ENCODE data around the gene CYP24A1. TPM values are rescaled to one million over a fixed set of nuclear protein-coding genes. Genes with fewer than 3 reads are reported as not detected.

CYP24A1 gene
- total RNA-seq, 1 experiment from 2014 or later: 39.6 TPM

DNA sequence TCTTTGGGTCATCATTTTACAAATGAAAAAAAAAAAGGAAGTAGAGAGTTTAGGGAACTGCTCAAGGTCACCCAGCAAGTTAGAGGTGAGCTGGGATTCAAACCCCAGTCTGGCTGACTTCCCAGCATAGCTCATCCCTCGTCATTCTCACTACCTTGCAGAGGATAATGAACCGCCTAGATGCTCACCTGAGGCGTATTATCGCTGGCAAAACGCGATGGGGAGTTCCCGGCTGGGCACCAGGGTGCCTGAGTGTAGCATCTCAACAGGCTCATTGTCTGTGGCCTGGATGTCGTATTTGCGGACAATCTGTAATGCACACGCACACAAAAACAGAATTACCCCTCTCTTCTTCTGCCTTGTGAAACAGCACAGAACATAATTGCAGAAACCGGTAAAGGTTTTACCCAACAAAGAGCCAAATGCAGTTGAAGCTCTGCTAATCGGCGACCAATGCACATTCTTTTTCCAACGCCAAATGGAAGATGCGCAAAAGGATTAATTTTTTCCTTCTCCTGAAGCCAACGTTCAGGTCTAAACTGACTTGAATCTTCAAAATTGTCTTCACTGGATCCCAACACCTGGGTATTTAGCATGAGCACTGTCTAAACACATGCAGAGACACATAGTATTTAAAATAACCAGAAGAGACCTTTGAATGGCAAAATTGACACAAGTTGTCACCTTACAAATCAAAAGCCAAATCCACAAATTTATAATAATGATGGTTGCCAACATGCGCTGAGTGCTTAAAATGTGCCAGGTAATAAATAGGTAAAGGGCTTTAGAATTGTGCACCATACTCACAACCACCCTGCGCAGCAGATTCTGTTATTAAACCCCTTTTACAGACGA, 16.6 kb downstream of the CYP24A1 start:
- no peak for DNase-seq (ENCODE audit: low read depth)

DNA sequence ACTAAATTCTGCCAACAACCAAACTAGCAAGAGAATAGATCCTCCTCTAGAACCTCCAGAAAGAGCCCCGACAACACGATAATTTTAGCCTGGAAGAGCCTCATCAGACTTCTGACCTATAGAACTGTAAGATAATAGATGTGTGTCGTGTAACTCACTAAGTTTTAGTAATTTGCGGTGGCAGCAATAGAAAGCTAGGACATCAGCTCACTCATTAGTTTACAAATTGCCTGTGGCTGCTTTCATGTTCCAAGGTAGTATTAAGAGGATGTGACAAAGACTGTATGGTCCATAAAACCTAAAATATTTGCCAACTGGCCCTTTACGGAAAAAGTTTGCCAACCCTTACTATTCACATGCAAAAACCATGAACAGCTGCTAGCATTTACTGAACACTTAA, 17.3 kb downstream of the CYP24A1 start:
- no peak for DNase-seq (ENCODE audit: low read depth)

DNA sequence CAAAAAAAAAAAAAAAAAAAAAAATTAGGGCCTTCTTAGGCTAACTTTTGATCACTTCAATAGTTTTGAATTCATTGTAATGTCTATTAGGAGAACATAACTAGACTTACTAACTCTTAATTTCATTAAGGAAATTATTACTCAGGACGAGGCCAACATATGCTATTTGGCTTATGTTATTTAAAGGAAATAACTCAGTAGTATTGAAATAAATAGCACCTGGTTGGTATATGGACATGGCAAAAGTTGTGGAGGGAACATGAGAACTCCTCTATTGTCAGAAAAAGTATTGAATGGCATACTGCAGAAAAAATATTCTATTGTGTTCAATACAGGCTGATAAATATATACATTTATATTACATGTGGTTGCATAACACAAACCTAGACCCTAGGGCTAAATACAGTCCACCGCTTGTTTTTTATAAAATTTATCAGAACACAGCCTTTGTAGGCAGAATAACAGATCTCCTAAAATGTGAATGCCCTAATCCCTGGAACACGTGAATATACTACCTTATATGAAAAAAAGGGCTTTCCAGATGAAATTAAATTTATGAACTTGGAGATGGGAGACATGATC, 18.0 kb downstream of the CYP24A1 start:
- no peak for DNase-seq (ENCODE audit: low read depth)

DNA sequence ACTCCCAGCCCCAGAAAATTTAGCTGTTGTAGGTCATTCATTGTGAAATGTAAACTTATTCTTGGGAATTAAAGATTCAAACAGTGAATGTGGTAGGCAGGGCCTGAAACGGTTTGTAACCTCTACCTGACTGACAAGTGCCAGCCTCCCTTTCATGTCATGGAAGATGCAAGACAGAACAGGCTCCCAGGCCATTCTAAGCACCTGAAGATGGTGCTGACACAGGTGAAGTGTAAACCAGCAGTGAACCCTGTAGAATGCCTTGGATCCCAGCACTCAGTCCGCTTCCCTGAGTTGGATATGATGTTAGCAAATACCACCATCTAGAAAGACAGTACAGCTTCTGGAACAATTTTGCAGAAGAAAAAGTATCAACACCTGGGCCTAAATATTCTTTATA, 19.3 kb downstream of the CYP24A1 start:
- no peak for DNase-seq (ENCODE audit: low read depth)

DNA sequence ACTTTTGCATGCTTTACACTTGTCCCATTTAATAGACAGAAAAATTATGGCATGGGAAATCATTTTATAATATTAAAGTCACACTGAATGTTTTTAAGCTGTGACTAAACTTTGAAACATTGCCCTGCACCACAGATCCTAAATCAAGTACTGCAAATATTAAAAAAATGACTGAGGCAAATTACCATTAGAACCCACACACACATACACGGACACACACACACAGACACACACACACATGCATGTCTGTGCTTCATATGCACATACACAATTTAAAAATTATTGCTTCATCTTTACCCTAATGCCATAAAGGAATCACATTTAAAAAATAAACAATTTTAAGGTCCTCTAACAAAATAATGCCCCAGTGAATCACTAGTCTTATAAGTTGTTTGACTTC, 19.9 kb downstream of the CYP24A1 start:
- DNase-seq (ENCODE audit: low read depth): no peak

DNA sequence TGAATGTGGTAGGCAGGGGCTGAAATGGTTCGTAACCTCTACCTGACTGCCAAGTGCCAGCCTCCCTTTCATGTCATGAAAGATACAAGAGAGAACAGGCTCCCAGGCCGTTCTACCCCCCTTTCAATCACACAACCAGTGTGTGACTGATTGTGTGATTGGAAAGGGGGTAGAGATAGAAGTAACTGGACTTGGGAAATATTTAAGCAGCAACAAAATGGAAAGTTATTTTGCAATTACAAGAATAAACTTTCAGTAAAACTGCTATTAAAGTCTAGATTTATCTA, 20.8 kb downstream of the CYP24A1 start:
- no peak for DNase-seq (ENCODE audit: low read depth)

DNA sequence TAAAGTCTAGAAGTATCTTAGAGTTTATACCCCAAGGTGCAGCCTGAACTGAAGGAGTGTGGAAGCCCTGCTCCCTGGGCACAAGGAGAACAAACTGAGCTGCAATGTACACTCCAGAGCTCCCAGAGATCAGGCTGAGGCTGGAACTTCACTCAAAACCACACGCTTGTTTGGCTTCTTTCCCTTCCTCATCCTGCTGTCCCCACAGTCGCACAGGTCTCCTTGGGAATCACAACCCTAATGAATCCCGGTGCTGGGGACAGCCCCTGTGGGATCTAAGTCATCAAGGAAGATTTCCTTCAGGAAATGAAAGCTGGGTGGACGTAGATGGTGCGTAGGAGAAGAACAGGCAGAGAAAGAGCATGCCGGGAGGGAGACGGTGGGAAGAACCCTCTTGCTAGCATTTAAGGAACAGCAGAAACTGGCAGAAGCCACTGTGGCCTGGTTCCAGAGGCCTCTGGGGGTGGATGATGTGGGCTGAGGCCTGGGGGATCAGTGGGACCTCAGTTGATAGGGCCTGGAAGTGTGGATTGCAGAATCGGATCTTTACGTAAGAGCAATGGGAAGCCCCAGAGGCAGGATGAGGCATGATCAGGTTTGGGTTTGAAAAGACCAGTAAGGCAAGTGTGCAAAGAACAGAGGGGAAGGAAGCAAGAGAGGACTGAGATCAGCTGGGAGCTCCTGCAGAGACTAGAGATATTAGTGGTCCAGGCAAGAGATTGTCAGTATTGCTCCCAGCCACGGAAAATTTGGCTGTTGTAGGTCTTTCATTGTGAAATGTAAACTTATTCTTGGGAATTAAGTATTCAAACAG, 21.4 kb downstream of the CYP24A1 start:
- DNase-seq (ENCODE audit: low read depth): no peak

DNA sequence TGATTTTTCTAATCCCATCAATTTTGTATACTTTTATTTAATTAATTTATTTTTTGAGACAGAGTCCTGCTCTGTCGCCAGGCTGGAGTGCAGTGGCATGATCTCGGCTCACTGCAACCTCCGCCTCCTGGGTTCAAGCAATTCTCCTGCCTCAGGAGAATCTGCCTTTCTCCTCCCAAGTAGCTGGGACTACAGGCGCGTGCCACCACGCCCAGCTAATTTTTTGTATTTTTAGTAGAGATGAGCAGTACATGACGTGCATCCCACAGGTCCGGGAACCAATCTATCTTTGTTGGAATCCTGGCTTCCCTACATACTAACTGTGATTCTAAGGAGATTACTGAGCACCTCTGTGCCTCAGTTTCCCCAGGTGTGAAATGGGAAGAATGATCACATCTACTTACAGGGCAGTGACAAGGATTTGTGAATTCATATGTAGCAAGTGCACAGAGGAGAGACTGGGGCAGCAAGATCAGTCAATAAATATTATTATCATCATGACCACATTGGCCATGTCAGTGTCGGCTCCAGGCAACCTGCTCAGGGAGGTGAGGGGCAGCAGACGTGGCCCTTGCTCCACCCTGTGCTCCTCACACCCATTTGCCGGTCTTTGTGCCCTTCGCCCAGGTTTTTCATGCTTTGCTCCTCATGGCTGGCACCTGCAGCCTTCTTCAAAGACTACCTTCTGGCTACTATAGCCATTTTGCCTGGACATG, 22.1 kb downstream of the CYP24A1 start:
- no peak for DNase-seq (ENCODE audit: low read depth)

DNA sequence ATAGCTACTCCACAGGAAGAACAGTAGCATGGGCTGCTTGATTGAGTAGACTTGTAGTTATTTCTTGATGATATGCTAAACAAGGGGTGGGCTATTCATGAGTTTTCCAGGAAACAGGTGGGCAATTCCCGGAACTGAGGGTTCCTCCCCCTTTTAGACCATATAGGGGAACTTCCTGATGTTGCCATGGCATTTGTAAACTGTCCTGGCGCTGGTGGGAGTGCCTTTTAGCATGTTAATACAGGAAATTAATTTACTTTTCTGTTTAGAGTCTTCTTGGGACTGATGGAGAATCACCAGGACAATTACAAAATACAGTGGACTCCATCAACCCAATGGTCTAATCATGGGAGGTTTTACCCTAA, 22.7 kb downstream of the CYP24A1 start:
- DNase-seq (ENCODE audit: low read depth): no peak

DNA sequence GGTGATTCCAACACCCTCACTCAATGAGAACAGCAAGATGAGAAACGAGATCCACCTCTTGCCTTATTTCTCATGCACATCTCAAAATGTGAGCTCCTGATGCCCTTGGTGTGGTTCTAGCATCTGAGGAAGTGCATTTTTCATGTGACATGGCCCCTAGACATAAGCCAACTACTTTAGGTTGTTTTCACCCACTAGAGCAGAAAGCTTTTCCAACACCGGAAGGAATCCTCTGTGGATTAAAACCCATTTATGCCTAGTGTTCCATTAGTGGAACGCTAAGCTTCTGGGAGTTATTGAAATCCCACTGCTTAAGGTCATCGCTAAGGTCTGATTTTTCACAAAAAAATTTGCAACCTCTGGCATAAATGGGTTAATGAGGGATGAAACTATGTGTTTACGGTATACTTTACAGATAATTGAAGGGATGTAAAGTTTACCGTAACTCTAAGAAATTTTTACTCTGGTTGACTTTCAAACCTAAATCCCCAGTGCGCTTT, 24.0 kb downstream of the CYP24A1 start:
- DNase-seq (ENCODE audit: low read depth): no peak

DNA sequence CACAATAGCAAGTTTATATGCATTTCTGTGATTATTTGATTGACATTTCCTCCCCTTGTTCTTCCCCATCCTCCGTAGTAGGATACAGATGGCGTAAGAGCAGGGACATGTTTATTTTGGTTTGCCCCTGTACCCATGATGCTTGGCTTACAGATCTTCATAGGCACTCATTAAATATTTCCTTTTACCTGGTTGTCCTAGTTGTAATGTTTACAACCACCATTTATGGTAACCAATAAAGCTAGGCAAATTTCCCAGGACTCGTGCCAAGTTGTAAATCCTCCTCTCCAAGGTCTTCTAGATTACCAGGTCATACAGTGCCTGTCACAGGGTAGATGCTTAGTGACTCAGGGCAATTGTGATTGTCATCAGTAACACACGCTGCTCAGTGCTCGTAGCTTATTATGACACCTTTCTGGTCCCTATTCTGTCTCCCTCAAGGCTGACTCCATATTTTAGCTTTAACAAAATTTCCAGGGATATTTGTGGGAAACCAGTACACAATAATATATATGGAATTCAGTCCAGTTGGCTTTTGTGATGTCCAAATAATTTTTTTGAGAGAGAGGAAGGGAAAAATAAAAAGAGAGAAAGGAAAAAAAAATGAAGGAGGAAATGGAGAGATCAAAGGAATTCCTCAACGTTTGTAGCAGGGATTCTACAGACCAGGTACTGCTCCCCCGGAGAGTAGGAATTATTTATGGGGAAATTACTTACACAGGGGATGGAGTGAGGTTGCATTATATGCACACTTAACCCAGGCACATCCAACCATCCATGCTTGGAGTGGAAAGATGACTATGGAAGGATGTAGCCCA, 24.6 kb downstream of the CYP24A1 start:
- DNase-seq (ENCODE audit: low read depth): peak; percentile 98

DNA sequence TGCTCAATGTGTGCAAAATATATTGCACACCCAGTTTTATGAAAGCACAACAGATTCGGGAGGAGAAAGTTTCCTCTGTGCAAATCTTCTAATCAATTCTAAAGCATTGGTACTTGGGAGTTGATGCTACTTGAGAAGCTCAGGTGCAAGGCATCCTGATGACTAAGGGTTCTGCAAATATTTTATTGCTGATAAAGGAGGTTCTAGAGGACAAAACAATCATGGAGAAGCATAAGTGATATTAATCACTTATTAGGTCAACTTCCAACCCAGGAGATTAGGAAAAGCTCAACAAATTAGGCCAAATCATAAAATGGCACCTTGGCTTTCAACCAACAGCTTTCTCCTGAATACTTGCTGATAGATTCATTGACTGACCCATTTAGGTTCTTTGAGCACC, 27.1 kb downstream of the CYP24A1 start:
- no peak for DNase-seq (ENCODE audit: low read depth)

DNA sequence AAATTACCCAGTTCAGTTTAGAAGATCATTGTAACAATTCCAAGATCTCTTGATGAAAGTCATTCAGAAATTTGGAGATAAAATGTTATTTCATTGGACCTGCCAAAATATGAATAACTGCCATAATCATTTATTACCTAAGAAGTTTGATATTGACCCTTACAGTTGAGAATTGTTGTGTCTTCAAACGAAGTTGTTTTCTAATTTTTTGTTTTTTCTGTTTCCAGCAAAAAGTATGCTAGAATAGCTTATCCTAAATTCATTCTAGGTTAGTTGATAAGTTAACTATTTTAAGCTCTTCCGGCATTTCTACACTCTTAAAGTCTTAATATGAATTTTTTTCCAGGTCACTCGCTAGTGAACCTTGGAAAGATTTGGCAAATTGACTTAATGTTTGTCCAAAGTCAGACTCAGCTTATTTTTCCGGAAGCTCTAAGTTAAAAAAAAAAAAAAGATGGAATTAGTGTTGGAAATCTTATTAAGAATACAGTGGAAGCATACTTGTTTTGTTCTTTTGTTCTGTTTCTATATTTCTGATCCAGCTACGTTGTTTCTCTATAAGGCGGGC, 28.9 kb downstream of the CYP24A1 start:
- DNase-seq (ENCODE audit: low read depth): no peak

DNA sequence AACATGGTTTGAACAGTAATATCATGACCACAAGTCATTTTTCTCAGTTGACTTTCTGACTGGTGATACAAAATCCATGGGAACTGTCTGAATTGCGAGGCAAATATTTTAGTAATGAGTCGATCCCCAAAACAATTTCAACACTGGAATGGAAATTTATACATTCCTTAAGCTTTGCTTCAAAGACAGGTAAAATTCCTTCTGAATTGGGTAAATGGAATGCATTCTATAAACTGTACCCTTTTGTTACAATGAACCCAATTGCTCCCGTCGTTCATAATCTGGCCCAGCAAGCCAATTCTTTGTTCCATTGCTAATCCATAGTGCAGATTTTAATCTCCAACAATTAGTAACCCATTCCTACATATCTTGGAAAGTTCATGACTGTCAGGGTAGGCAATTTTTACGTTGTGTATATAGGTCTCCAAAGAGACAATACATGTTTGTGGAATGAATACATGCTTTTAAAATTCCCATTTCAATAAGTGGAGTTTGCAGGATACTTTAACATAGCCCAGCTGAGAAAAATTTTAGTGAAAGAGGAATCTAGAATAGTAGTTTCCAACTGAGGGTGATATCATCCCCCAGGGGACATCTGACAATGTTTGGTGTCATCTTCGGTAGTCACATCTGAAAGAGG, 32.7 kb downstream of the CYP24A1 start:
- DNase-seq (ENCODE audit: low read depth): peak; percentile 97

DNA sequence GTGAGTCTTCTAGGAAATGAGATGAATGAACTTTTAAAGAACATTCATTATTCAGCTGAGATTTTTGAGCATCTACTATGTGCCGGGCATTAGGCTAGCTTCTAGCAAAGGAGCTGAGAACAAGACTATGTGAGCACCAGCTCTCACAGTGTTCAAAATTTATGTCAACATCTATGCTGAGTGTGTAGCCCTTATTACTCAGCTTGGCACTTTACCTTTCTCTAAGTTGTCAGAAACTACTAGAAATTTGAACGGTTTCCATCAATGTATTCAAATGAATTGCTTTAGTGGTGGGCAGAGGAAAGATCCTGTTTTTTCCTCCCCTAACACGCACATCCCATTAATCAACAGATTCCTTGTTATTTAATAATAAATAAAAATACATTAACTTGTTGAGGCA, 33.3 kb downstream of the CYP24A1 start:
- peak; percentile 71 for DNase-seq (ENCODE audit: low read depth)

DNA sequence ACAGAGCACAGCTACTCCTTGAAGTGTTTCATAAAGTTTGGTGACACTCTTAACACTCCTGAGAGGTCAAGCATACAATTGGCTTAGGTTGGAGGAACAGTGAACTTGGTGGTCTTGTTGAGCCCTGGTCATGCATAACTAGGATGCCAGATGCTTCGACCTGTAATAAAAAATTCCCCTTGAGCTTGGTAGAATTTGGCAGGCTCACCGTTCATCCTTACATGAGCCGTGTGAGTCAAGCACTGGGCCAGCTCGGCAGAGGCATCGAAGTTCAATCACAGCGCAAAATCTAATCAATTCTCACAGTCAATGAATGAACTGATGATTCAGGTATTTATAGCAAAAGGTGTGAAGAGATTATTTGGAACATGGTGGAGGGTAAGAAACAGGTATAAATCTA, 33.7 kb downstream of the CYP24A1 start:
- peak; percentile 82 for DNase-seq (ENCODE audit: low read depth)

DNA sequence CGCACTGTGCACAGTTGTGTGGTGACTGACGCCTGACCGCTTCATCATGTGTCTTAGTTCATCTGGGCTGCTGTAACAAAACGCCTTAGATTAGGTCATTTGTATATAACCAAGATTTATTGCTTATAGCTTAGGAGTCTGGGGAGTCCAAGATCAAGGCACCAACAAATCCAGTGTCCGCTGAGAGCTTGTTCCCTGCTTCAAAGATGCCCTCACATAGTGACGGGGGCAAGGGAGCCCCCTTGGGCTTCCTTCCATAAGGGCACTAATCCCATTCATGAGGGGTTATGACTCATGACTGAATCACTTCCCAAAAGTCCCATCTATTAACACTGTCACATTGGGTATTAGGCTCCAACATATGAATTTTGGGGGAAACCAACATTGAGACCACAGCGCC, 34.6 kb downstream of the CYP24A1 start:
- peak; percentile 79 for DNase-seq (ENCODE audit: low read depth)

DNA sequence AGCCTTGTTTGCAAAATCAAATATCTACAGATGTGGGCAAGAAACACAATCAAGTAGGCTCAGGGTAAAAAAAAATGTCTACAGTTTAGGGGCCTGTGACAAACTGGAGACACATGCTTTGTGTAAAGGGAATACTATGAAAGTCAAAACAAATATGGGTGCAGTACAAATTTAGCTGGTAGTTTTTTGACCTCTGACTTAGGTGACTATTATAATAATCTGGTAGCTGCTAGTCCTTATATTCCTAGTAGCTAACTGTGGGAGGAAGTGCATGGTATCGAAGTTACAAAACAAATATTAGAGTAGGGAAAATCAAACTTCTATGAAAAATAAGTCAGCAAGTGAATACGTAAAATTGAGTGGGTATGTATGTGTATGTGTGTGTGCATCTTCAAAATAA, 35.4 kb downstream of the CYP24A1 start:
- DNase-seq (ENCODE audit: low read depth): no peak

DNA sequence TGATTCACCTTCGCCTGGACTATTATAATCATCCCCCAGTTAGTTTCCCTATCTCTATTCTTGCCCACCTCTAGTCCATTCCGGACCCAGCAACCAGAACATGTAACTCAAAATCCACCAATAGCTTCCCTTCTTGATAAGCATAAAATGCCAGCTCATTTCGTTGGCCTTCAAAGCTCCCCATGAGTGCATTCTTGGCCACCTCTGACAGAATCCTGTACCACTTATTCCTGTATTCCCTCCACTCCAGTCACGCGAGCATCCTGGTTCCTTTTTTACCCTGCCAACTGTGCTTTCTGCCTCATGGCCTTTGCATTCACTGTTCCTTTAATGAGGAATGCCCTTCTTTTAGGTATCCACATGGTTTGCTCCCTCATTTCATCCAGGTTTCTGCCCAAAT, 36.7 kb downstream of the CYP24A1 start:
- peak; percentile 99 for DNase-seq (ENCODE audit: low read depth)

DNA sequence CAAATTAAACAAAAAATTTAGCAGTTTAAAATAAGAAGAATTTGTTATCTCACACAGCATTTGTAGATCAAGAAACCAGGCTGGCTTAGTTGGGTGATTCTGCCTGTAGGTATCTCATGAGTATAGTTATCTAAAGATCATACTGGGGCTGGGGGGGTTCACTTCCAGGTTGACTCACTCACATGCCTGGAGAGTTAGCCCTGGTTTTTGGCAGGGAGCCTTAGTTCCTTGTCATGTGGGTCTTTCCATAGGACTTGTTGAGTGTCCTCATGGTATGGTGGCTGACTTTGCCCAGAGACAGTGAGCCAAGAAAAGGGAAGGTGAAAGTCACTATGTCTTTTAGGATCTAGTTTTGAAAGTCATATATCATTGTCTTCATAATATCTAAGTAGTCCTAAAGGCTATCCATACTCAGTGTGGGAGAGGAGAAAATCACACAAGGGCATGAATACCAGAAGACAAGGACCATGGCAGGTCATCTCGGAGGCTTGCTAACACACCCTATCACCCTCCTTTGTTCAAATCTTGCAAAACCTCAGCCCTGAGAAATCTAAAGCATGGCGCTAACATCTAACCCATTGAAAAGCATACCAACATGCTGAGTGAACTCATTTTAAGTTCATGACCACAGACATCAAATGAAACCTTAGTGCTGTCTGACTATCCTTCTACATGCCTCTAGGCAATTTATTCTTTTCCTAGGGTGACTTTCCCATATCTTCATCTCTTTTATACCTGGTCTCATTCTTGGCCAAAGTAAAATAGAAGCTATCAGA, 39.2 kb downstream of the CYP24A1 start:
- peak; percentile 97 for DNase-seq (ENCODE audit: low read depth)
